ENCODE measurements around the gene ASNS.

The ASNS gene

GRCh38 chr7:97835296-97836138 lies 36.7 kb downstream of the ASNS start:
- peak; percentile 68 for DNase-seq

- peak; percentile 14 for DNase-seq
Measured at GRCh38 chr7:97819161-97819560, 53.0 kb downstream of the ASNS start.

- no peak for DNase-seq
Measured at GRCh38 chr7:97818066-97818663, 54.0 kb downstream of the ASNS start.

Measured in hematopoietic multipotent progenitor cell treated with erythropoietin and hydrocortisone succinate and interleukin-3 and kit ligand, for 8 days (in vitro differentiated cells).